Measurements from ENCODE around the gene PRSS16.
"Not testable (repeated sequence)": the region's sequence is repeated elsewhere in the genome, so short reads cannot be mapped to it uniquely, and the experiment has no call there.

PRSS16 gene

DNA sequence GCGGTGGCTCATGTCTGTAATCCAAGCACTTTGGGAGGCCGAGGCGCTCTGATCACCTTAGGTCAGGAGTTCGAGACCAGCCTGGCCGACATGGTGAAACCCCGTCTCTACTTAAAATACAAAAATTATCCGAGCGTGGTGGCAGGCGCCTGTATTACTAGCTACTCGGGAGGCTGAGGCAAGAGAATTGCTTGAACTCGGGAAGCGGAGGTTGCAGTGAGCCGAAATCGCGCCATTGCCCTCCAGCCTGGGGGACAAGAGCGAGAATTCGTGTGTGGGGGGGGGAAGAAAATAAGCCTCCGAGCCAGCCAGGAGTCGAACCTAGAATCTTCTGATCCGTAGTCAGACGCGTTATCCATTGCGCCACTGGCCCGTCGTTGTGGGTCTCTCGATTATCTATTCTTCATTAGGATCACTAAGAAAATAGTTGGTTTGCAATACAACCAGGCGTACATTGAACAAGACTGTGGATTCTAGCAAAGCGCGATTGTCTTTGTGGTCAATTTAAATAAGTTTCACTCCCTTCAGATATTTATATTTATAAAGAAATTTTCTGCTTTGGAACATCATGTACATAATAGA lies 33.9 kb upstream of the PRSS16 start:
- peak; percentile 54 for DNase-seq (ENCODE audit: low spot score)
- ChIA-PET CTCF (interaction anchor here (0.5 kb wide), 1 partner anchor 382 kb away, joined by 8 read pairs; no protein-coding TSS in a partner anchor), POLR2A (ENCODE audit: low non-redundant PET) (no interaction called here)
- TF ChIP-seq, protein P1, sequence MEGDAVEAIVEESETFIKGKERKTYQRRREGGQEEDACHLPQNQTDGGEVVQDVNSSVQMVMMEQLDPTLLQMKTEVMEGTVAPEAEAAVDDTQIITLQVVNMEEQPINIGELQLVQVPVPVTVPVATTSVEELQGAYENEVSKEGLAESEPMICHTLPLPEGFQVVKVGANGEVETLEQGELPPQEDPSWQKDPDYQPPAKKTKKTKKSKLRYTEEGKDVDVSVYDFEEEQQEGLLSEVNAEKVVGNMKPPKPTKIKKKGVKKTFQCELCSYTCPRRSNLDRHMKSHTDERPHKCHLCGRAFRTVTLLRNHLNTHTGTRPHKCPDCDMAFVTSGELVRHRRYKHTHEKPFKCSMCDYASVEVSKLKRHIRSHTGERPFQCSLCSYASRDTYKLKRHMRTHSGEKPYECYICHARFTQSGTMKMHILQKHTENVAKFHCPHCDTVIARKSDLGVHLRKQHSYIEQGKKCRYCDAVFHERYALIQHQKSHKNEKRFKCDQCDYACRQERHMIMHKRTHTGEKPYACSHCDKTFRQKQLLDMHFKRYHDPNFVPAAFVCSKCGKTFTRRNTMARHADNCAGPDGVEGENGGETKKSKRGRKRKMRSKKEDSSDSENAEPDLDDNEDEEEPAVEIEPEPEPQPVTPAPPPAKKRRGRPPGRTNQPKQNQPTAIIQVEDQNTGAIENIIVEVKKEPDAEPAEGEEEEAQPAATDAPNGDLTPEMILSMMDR (conservative IDR thresholded peaks at IDR 0.05; ENCODE audit: low read depth), result no peak
- H3K27ac ChIP-seq, result no peak overlapping the region

GRCh38 chr6:27214126-27214601 lies 33.3 kb upstream of the PRSS16 start:
- TF ChIP-seq, protein P1 (conservative IDR thresholded peaks at IDR 0.05; ENCODE audit: low read depth), result no peak
- POLR2A ChIA-PET (ENCODE audit: low non-redundant PET), result no interaction called here
- CTCF ChIA-PET, result interaction anchor here (0.7 to 1.1 kb wide), 2 partner anchors 53 to 82 kb away, joined by 4 read pairs; no protein-coding TSS in a partner anchor
- H3K27ac ChIP-seq, result no peak overlapping the region
- DNase-seq (ENCODE audit: low spot score), result no peak

GRCh38 chr6:27216874-27217273 lies 30.6 kb upstream of the PRSS16 start:
- DNase-seq (ENCODE audit: low spot score), result no peak
- TF ChIP-seq, protein P1 (conservative IDR thresholded peaks at IDR 0.05; ENCODE audit: low read depth), result no peak
- ChIA-PET CTCF (no interaction called here), POLR2A (ENCODE audit: low non-redundant PET) (no interaction called here)
- H3K27ac ChIP-seq, result no peak overlapping the region

DNA sequence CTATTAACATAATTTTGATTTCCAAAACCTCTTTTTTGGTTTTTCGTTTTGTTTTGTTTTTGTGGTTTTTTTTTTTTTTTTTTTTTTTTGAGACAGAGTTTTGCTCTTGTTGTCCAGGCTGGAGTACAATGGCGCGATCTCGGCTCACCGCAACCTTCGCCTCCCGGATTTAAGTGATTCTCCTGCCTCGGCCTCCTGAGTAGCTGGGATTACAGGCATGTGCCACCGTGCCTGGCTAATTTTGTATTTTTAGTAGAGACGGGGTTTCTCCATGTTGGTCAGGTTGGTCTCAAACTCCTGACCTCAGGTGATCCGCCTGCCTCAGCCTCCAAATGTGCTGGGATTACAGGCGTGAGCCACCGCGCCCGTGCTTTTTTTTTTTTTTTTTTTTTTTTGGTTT lies 24.5 kb upstream of the PRSS16 start:
- CTCF ChIA-PET; H3K27ac ChIP-seq; POLR2A ChIA-PET (ENCODE audit: low non-redundant PET); DNase-seq (ENCODE audit: low spot score): not testable (repeated sequence)

- ChIA-PET POLR2A (ENCODE audit: low non-redundant PET) (no interaction called here), CTCF (no interaction called here)
- no peak for DNase-seq (ENCODE audit: low spot score)
- no peak overlapping the region for H3K27ac ChIP-seq
- TF ChIP-seq, protein P1 (conservative IDR thresholded peaks at IDR 0.05; ENCODE audit: low read depth), result no peak
These were observed 22.8 kb upstream of the PRSS16 start for GRCh38 chr6:27224729-27225128.

DNA sequence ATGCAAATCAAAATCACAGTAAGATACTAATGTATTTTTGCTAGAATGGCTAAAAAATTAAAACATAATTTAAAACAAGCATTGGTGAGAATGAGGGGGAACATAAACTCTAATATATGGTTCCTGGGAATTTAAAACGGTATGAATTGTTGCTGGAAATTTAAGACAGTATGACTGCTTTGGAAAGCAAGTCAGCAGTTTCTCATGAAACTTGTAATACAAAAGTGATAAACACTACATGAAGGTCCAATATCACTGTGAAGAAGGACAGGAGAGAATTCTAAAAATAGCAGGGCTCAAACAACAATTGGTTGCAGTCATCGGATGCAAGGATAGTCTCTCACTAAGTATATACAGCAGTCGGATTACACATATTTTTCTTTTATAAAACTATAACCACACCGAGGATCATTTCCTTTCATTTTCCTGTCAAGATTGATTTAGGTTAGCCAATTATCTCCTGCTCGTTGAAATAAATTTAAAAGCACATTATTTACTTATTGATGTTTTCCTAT lies 18.5 kb upstream of the PRSS16 start:
- TF ChIP-seq, protein P1 (conservative IDR thresholded peaks at IDR 0.05; ENCODE audit: low read depth), result no peak
- POLR2A ChIA-PET (ENCODE audit: low non-redundant PET), result no interaction called here

DNA sequence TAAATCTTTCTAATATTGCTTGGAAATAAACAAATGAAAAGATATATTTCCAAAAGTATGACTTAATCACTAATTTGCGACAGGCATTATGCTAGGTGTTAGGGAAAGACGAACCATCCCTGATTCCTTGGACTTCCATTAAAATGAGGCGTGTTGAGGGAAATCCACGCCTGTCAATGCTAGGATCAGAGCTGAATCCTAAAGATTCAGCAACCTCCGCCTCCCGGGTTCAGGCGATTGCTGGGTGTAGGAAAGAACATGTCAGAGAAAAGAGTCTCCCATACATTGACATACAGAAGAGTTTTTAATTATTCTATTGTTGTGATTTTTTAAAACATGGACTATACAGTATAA lies 16.8 kb upstream of the PRSS16 start:
- POLR2A ChIA-PET (ENCODE audit: low non-redundant PET), result interaction anchor here (1.1 kb wide), 1 partner anchor 21 kb away, joined by 3 read pairs; no protein-coding TSS in a partner anchor
- peak; percentile 36 for DNase-seq (ENCODE audit: low spot score)
- no peak overlapping the region for H3K27ac ChIP-seq
- TF ChIP-seq, protein P1 (conservative IDR thresholded peaks at IDR 0.05; ENCODE audit: low read depth), result no peak
- CTCF ChIA-PET, result no interaction called here

More for the DNA sequence above, 18.5 kb upstream of the PRSS16 start:
- H3K27ac ChIP-seq, result no peak overlapping the region
- DNase-seq (ENCODE audit: low spot score), result no peak
- CTCF ChIA-PET, result no interaction called here

Data from RWPE1 (cell line).